GM21515 (cell line): ENCODE data around the gene CCDC28B.

Experiments
- ATAC-seq: cut with Tn5 transposase; IDR thresholded peaks from one replicate; pipeline ENCODE4 v1.9.1; 2021; ENCODE audit not compliant: unreplicated experiment

Gene CCDC28B

GRCh38 chr1:32192220-32192948, 8.0 kb upstream of the CCDC28B start:
- ATAC-seq: no peak

- ATAC-seq: no peak
Measured at GRCh38 chr1:32194984-32195383, 5.4 kb upstream of the CCDC28B start.

- ATAC-seq: no peak
Measured at GRCh38 chr1:32195531-32195930, 4.9 kb upstream of the CCDC28B start.

GRCh38 chr1:32195972-32196823, 4.2 kb upstream of the CCDC28B start:
- no peak for ATAC-seq

- ATAC-seq: no peak
Measured at GRCh38 chr1:32197074-32197473, 3.3 kb upstream of the CCDC28B start.

GRCh38 chr1:32197837-32198236, 2.6 kb upstream of the CCDC28B start:
- no peak for ATAC-seq

GRCh38 chr1:32198237-32199042, 2.0 kb upstream of the CCDC28B start:
- ATAC-seq: no peak

- ATAC-seq: no peak
Measured at GRCh38 chr1:32199043-32199716, 1.2 kb upstream of the CCDC28B start.

- ATAC-seq: no peak
Measured at GRCh38 chr1:32199717-32200072, 700 bp upstream of the CCDC28B start.

- ATAC-seq: peak; percentile 37
Measured at GRCh38 chr1:32201011-32201855, 838 bp downstream of the CCDC28B start.

- no peak for ATAC-seq
Measured at GRCh38 chr1:32204943-32205361, 4.6 kb downstream of the CCDC28B start.

GRCh38 chr1:32205401-32206370, 5.3 kb downstream of the CCDC28B start, which contains the start of gene IQCC:
TSS of gene IQCC (plus strand) at chr1:32205671. CDS start at chr1:32205682, 11 bp downstream.
- ATAC-seq: peak; percentile 55

- ATAC-seq: no peak
Measured at GRCh38 chr1:32208469-32208868, 8.1 kb downstream of the CCDC28B start.

- ATAC-seq: no peak
Measured at GRCh38 chr1:32208891-32209328, 8.5 kb downstream of the CCDC28B start, which contains the start of gene DCDC2B. TSS of gene DCDC2B (plus strand) at chr1:32209089. CDS start at chr1:32209094, 5 bp downstream.

- ATAC-seq: peak; percentile 49
Measured at GRCh38 chr1:32215629-32216480, 15.5 kb downstream of the CCDC28B start.

GRCh38 chr1:32216566-32216965, 16.2 kb downstream of the CCDC28B start:
- ATAC-seq: no peak

- no peak for ATAC-seq
Measured at GRCh38 chr1:32219022-32219421, 18.6 kb downstream of the CCDC28B start.
